GM12873 (cell line): ENCODE measurements around the gene FMNL2.

Source experiments
- TF ChIP-seq, protein P1 (sequence below): IDR thresholded peaks from 2 replicates; pipeline ENCODE4 v1.5.1; 2012; ENCODE audit warnings: low read depth, mild to moderate bottlenecking, moderate library complexity, low read length, control low read depth; ENCODE audit not compliant: insufficient read depth; ENCODE audit errors: missing control alignments

FMNL2 gene

DNA sequence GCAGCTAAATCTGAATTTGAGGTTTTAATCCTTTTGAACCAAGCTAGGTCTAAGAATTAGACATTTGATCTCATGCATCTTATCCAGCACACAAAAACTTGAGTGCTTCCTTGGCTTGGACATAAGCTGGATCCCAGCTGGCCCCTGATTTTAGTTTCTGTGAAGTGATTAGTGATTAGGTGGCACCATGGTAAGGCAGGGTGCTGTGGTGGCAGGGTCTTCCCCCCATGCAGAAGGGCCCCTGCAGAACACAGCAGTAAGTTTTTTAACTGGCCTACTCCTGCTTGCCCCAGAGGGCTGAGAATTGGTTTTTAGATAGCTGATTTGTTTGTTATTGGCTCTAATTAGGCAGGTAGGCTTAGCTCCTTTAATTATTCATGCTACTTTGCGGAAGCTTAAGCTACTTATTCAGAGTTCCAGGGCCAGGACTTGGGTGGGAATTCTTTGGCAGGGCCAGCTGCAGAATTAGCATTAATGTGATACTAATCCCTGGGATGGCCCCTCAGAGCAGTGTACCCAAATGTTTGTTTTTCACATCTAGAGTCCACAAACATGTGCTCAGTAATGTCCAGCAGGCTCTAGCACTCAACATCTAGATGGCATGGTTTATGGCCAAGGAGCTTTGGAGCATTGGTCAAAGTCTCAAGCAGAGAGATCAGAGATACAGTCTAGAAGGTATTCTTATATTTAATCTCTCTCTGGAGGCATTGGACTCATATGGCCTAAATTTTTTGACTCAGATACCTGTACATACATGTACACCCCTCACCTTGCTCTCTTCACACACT lies 99.6 kb downstream of the FMNL2 start:
- TF ChIP-seq, protein P1, sequence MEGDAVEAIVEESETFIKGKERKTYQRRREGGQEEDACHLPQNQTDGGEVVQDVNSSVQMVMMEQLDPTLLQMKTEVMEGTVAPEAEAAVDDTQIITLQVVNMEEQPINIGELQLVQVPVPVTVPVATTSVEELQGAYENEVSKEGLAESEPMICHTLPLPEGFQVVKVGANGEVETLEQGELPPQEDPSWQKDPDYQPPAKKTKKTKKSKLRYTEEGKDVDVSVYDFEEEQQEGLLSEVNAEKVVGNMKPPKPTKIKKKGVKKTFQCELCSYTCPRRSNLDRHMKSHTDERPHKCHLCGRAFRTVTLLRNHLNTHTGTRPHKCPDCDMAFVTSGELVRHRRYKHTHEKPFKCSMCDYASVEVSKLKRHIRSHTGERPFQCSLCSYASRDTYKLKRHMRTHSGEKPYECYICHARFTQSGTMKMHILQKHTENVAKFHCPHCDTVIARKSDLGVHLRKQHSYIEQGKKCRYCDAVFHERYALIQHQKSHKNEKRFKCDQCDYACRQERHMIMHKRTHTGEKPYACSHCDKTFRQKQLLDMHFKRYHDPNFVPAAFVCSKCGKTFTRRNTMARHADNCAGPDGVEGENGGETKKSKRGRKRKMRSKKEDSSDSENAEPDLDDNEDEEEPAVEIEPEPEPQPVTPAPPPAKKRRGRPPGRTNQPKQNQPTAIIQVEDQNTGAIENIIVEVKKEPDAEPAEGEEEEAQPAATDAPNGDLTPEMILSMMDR = no peak

DNA sequence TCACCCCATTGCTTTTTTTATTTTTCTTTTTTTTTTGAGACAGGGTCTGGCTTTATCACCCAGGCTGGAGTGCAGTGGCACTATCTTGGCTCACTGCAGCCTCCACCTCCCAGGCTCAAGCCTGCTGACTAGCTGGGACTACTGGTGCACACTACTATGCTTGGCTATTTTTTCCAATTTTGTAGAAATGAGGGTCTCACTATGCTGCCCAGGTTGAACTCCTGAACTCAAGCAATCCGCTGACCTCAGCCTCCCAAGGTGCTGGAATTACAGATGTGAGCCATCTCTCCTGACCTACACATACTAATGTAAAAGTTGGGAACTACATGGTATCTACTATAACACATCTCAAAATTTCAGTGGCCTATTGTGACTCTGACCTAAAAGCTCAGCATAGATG lies 101.2 kb downstream of the FMNL2 start:
- TF ChIP-seq, protein P1 = no peak

DNA sequence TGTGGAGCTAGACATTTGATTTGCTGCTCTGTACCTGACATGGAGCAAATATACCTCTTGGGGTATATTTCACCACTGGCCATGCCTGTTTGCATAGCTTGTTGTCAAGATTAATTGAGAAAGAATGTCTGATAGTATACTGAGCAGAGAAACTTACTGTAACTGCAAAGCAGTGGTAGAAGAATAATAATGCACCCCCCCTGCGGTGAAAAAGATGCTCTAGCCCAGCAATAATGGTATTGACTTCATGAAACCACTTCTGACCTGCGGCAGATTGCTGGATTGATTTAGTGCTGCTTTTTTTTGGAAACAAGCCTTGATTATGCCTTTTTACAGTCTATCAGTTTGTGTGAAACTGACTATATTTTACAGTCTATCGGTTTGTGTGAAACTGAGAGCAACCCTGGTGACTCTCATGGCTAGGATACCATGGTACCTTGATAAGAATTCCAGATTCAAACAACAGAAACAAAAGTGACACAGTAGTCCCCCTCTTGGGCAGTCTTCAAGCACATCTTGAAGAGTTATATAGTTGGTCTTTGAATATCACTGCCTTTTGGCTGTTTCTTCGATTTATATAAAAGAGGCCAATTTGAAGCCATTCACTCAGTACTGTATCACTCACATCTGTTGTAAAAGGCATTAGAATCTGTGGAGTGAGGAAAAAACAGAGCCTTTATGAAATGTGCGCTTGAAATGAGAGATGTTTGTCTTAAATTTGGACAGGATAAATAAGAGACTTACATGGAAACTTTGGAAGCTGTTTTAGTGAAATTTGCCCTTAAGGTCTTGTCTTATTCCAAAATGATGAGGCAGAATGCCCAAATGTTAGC lies 102.5 kb downstream of the FMNL2 start:
- TF ChIP-seq, protein P1 = no peak

DNA sequence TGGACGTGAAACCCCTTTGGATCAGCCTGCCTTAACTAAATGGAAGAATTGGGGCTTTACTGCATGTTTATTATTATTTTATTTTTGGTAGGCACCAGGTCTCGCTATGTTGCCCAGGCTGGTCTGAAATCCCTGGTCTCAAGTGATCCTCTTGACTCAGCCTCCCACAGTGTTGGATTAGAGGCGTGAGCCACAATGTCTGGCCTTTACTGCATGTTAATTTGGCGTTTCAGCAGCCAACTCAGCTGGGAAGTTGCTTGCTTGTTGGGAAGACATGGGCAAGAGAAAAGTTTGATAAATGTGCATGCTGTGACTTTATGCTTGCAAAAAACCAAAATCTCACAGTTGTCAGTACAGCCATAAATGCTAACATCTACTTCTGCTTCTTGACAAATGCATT lies 105.1 kb downstream of the FMNL2 start:
- TF ChIP-seq, protein P1 = no peak

DNA sequence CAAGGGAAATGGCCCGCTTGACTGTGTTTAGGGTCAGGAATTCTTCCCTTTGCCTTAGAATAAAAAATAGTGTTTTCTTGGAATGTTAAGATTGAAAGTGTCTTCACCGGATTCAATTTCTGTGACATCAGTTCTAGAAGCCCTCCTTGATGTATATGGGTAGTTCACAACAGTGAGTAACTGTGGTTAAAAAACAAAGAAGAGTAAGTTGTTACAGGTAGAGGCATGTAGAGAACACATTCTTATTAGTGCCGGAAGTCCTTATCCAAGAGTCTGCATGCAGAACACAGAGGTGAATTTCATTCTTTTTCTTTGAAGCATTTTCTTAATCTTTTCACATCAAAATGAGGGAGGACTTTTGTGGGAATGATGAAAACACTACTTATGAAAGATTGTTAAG lies 105.5 kb downstream of the FMNL2 start:
- TF ChIP-seq, protein P1 = no peak

DNA sequence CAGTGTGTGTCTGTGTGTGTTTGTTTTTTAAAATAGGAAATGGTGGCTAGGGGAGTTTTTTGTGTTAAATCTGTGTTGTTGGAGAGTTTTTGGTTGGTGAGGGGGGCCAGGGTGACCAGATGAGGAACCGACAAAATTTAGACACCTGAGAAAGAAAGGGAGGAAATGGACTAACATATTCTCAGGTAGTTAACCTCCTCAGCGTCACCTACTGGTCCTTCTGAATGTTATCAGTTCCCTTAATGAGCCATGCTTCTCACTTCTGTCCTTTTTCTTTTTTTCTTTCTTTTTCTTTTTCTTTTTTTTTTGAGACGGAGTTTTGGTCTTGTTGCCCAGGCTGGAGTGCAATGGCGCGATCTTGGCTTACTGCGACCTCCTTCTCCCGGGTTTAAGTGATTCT lies 107.0 kb downstream of the FMNL2 start:
- TF ChIP-seq, protein P1 = peak; percentile 45

DNA sequence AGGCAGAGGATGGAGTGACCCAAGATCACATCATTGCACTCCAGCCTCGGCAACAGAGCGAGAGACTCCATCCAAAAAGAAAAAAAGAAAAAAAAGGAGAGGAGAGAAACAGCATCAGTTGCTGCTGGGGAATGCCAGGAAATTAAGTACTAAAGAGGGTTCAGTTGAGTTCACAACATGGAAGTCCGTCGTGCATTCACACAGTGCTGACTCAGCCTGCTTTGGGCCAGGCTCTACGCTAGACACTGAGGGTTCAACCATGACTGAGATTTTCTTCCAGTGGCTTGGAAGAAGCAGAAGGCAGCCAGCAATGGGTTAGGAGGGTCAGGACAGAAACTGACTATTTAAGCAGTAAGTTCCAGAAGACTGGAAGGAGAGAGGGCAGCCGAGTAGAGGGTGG lies 108.8 kb downstream of the FMNL2 start:
- TF ChIP-seq, protein P1 = no peak
